ENCODE data around the gene LMF1.

DNA sequence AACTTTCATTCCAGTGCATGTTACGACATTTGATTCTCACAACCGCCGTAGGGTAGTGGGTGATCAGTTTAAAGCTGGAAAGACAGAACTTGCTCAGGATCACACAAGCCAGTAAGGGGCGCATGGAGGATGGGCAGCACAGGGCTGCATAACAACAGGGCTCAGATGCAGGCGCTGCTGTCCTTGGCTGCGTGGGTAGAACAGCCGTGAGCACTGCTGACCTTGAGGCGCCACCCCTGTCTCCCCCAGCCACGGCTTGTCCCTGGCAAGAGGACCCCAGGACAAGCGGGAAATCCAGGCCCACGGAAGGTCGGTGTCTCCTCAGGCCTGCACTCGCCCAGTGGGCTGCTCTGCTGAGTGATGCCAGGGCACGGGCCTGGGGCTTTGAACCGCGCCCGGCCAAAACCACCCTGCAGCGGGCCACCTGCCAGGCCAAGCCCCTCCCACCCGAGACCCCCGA lies 84.7 kb downstream of the LMF1 start:
- TF ChIP-seq, protein P1, sequence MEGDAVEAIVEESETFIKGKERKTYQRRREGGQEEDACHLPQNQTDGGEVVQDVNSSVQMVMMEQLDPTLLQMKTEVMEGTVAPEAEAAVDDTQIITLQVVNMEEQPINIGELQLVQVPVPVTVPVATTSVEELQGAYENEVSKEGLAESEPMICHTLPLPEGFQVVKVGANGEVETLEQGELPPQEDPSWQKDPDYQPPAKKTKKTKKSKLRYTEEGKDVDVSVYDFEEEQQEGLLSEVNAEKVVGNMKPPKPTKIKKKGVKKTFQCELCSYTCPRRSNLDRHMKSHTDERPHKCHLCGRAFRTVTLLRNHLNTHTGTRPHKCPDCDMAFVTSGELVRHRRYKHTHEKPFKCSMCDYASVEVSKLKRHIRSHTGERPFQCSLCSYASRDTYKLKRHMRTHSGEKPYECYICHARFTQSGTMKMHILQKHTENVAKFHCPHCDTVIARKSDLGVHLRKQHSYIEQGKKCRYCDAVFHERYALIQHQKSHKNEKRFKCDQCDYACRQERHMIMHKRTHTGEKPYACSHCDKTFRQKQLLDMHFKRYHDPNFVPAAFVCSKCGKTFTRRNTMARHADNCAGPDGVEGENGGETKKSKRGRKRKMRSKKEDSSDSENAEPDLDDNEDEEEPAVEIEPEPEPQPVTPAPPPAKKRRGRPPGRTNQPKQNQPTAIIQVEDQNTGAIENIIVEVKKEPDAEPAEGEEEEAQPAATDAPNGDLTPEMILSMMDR (conservative IDR thresholded peaks at IDR 0.05 in 1 of 2, IDR thresholded peaks at IDR 0.05 in 1 of 2; ENCODE audit: extremely low read depth in 1 of 2, insufficient read depth in 1 of 2, low read depth in 1 of 2, low read length in 2 of 2), result no peak
- TF ChIP-seq EZH2 (IDR thresholded peaks at IDR 0.05; ENCODE audit: borderline replicate concordance, low read length), result no peak

Measured in mammary epithelial cell (primary cell).